ENCODE measurements around the gene MBOAT2.

DNA sequence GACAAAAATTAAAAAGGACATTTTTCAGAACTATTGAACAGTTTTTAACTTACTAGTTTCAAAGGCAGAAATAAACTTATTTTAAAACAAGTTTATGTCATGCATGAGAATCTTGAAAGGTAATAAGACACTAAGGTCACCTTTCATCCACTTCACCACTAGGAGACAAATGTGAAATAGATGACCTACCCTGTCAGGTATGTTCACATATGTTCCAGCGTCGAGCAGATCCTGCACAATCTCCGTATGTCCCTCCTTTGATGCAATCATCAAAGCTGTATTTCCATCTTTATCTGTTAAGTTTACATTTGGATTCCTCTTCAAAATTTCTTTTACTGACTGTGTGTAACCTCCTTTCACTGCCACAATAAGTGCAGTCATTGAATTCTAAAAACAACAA, 200.7 kb downstream of the MBOAT2 start:
- TF ChIP-seq, protein P1, sequence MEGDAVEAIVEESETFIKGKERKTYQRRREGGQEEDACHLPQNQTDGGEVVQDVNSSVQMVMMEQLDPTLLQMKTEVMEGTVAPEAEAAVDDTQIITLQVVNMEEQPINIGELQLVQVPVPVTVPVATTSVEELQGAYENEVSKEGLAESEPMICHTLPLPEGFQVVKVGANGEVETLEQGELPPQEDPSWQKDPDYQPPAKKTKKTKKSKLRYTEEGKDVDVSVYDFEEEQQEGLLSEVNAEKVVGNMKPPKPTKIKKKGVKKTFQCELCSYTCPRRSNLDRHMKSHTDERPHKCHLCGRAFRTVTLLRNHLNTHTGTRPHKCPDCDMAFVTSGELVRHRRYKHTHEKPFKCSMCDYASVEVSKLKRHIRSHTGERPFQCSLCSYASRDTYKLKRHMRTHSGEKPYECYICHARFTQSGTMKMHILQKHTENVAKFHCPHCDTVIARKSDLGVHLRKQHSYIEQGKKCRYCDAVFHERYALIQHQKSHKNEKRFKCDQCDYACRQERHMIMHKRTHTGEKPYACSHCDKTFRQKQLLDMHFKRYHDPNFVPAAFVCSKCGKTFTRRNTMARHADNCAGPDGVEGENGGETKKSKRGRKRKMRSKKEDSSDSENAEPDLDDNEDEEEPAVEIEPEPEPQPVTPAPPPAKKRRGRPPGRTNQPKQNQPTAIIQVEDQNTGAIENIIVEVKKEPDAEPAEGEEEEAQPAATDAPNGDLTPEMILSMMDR (conservative IDR thresholded peaks at IDR 0.05; ENCODE audit: low read length) = no peak
- no peak for TF ChIP-seq EZH2phosphoT487 (IDR thresholded peaks at IDR 0.05; ENCODE audit: borderline replicate concordance)

All from Loucy (cell line).